Loucy (cell line): Measurements from ENCODE around the gene ELMO1.

Experiments used
- H2AFZ ChIP-seq: fragments of 200-600 bp; sonication (generic); 2 replicates; pipeline ENCODE4 v1.6.0; 2016; ENCODE audit warnings: antibody characterized with exemption, mild to moderate bottlenecking, low read length, moderate library complexity
- H3F3A ChIP-seq: fragments of 200-600 bp; 2 replicates; pipeline ENCODE4 v1.6.0; 2016; ENCODE audit warnings: antibody characterized with exemption, low read depth, mild to moderate bottlenecking
- H3K27me3 ChIP-seq: fragments of 200-600 bp; sonication (generic); 2 replicates; pipeline ENCODE4 v1.6.1; 2014; ENCODE audit warnings: low read length, mild to moderate bottlenecking; ENCODE audit not compliant: insufficient read depth, poor library complexity, severe bottlenecking
- H3K36me3 ChIP-seq: fragments of 200-600 bp; sonication (generic); 2 replicates; pipeline ENCODE4 v1.6.1; 2016; ENCODE audit warnings: low read length; ENCODE audit not compliant: insufficient read depth
- H3K4me1 ChIP-seq: fragments of 200-600 bp; sonication (generic); 2 replicates; pipeline ENCODE4 v1.5.1; 2014; ENCODE audit warnings: low read length, mild to moderate bottlenecking; ENCODE audit not compliant: insufficient read depth, poor library complexity, severe bottlenecking
- H3K4me2 ChIP-seq: fragments of 200-600 bp; sonication (generic); 2 replicates; pipeline ENCODE4 v1.6.0; 2014; ENCODE audit warnings: antibody characterized with exemption, low read length, low read depth, mild to moderate bottlenecking; ENCODE audit not compliant: poor library complexity, severe bottlenecking
- H3K4me3 ChIP-seq: fragments of 200-600 bp; sonication (generic); 2 replicates; pipeline ENCODE4 v1.5.1; 2014; ENCODE audit warnings: low read length, mild to moderate bottlenecking, mixed read lengths; ENCODE audit not compliant: poor library complexity, severe bottlenecking
- H3K79me2 ChIP-seq: fragments of 200-600 bp; sonication (generic); 2 replicates; pipeline ENCODE4 v1.6.1; 2014; ENCODE audit warnings: low read length; ENCODE audit not compliant: insufficient read depth
- H3K9ac ChIP-seq: fragments of 200-600 bp; sonication (generic); 2 replicates; pipeline ENCODE4 v1.6.0; 2014; ENCODE audit warnings: mild to moderate bottlenecking, low read depth, low read length, moderate library complexity; ENCODE audit not compliant: poor library complexity, severe bottlenecking
- H3K9me2 ChIP-seq: fragments of 200-600 bp; sonication (generic); replicated peaks from 2 replicates; pipeline ENCODE4 v1.6.1; 2016; ENCODE audit warnings: low read depth, low read length, mixed read lengths
- H3K9me3 ChIP-seq: fragments of 200-600 bp; sonication (generic); 2 replicates; pipeline ENCODE4 v1.6.1; 2014; ENCODE audit warnings: mild to moderate bottlenecking, antibody characterized with exemption, low read length, low read depth; ENCODE audit not compliant: insufficient read depth
- H4K20me1 ChIP-seq: fragments of 200-600 bp; sonication (generic); 2 replicates; pipeline ENCODE4 v1.6.0; 2014; ENCODE audit warnings: antibody characterized with exemption, low read length, mild to moderate bottlenecking; ENCODE audit not compliant: insufficient read depth, poor library complexity, severe bottlenecking
- EZH2phosphoT487 ChIP-seq: fragments of 200-600 bp; IDR thresholded peaks from 2 replicates; pipeline ENCODE4 v1.6.1; 2018; ENCODE audit warnings: antibody characterized with exemption, mild to moderate bottlenecking, moderate library complexity, borderline replicate concordance
- TF ChIP-seq, protein P1 (sequence below): fragments of 200-600 bp; sonication (generic); conservative IDR thresholded peaks from 2 replicates; pipeline ENCODE4 v1.5.1; 2014; ENCODE audit warnings: mild to moderate bottlenecking, antibody characterized with exemption, low read length

ELMO1 gene

DNA sequence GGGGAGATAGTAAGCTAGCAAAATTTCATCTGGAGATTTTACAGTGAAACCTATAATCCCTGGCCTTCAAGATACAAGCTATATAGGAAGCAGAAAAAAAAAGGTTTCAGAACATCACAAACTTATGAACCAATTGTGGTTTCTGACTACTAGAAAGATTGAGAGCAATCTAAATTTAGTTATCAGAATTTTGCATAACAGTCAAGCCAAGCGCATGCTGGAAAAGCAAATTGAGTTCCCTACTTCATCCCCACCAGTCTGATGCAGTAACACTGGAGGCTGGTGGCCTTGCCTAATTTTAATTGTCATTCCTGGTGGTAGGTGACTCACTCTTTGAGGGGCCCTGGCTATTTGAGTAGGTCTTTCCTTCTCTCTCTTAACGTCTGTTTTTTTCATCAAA, 46.3 kb upstream of the ELMO1 start:
- Histone ChIP-seq H3K4me3 (no peak overlapping the region), H2AFZ (no peak overlapping the region), H3K27me3 (no peaks in the 10 kb centered on the region), H4K20me1 (no peaks in the 10 kb centered on the region), H3K79me2 (no peaks in the 10 kb centered on the region), H3K9me2 (no peaks in the 10 kb centered on the region), H3K4me2 (no peak overlapping the region), H3K36me3 (no peaks in the 10 kb centered on the region), H3K4me1 (peaks cover 12% of the 10 kb centered on the region), H3K9me3 (no peaks in the 10 kb centered on the region), H3K9ac (no peak overlapping the region), H3F3A (no peaks in the 10 kb centered on the region)
- TF ChIP-seq, protein P1, sequence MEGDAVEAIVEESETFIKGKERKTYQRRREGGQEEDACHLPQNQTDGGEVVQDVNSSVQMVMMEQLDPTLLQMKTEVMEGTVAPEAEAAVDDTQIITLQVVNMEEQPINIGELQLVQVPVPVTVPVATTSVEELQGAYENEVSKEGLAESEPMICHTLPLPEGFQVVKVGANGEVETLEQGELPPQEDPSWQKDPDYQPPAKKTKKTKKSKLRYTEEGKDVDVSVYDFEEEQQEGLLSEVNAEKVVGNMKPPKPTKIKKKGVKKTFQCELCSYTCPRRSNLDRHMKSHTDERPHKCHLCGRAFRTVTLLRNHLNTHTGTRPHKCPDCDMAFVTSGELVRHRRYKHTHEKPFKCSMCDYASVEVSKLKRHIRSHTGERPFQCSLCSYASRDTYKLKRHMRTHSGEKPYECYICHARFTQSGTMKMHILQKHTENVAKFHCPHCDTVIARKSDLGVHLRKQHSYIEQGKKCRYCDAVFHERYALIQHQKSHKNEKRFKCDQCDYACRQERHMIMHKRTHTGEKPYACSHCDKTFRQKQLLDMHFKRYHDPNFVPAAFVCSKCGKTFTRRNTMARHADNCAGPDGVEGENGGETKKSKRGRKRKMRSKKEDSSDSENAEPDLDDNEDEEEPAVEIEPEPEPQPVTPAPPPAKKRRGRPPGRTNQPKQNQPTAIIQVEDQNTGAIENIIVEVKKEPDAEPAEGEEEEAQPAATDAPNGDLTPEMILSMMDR, result no peak
- TF ChIP-seq EZH2phosphoT487, result no peak

DNA sequence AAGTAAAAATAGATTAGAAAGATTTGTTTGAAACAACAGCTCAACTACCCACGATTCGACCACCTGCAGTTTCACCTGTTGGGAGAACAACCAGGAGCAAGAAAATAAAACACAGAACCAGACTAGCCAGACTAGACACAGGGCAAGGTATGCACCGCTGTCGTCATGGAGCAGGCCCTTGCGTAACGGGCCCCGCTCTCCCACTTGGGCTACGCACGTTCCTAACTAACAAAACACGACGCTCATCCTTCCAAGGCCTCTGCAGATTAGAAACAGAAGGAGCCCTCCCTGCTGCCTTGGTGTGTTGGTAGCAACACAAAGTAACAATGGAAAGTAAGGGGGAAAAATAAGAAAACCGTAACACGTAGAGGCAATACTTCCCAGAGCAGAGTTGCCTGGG, 45.1 kb upstream of the ELMO1 start:
- Histone ChIP-seq H3K4me2 (no peak overlapping the region), H3K4me3 (no peak overlapping the region), H2AFZ (no peak overlapping the region), H3K27me3 (no peaks in the 10 kb centered on the region), H3K9ac (no peak overlapping the region), H3K36me3 (no peaks in the 10 kb centered on the region), H3F3A (no peaks in the 10 kb centered on the region), H3K9me2 (no peaks in the 10 kb centered on the region), H4K20me1 (no peaks in the 10 kb centered on the region), H3K4me1 (peaks cover 12% of the 10 kb centered on the region), H3K79me2 (no peaks in the 10 kb centered on the region), H3K9me3 (no peaks in the 10 kb centered on the region)
- no peak for TF ChIP-seq EZH2phosphoT487
- TF ChIP-seq, protein P1, result no peak

- Histone ChIP-seq H3K4me2 (no peak overlapping the region), H3K79me2 (no peaks in the 10 kb centered on the region), H2AFZ (no peak overlapping the region), H3K4me3 (no peak overlapping the region), H3K27me3 (no peaks in the 10 kb centered on the region), H3F3A (no peaks in the 10 kb centered on the region), H3K9me2 (no peaks in the 10 kb centered on the region), H3K4me1 (peaks cover 12% of the 10 kb centered on the region), H3K36me3 (no peaks in the 10 kb centered on the region), H3K9ac (no peak overlapping the region), H4K20me1 (no peaks in the 10 kb centered on the region), H3K9me3 (peaks cover 3% of the 10 kb centered on the region; the same call in 1 of the 2 replicates)
- TF ChIP-seq, protein P1, result no peak
- no peak for TF ChIP-seq EZH2phosphoT487
These were observed 44.5 kb upstream of the ELMO1 start for GRCh38 chr7:37493123-37493522.
